ENCODE measurements around the gene MUC6.

DNA sequence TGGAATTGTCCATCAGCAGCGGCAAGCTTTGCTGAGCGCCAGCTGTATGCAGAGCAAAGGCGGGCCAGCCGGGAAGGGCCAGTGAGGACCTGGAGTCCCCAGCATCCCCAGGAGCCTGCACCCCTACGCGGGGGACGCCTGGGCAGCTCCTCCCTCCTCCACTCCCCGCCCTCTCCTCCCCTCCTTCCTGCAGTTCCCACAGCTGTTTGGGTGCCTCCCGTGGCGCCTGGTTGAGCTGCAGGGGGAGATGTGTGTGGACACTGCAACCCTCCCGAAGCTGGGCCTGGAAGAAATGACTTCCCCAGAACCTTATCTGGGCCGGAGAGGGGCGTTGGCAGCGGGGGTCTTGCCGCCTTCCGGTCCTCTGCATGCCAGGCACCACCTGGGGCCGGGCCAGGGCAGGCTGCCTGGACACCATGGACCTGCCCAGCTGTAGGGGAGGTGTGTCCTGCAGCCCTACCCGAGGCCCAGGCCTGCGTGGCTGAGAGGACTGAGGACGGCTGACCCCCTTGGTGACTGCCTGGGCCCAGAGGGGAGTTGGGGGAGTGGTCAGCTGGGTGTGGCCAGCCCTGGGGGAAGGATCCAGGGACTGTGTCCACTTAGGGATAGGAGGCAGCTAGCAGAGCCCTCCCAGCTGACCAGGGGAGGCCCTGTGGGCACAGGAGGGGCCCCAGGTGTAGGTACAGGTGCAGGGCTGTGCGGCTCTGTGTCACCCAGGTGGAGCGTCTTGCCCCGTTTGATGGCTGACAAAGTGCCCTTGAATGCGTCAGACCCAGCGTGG lies 16.8 kb upstream of the MUC6 start:
- TF ChIP-seq EZH2 (IDR thresholded peaks at IDR 0.05; ENCODE audit: borderline replicate concordance, low read depth, low read length, poor library complexity, severe bottlenecking) (no peak), CTCF (conservative IDR thresholded peaks at IDR 0.05; ENCODE audit: low read depth, low read length) (no peak)
